ENCODE data around the gene SLC22A15.

DNA sequence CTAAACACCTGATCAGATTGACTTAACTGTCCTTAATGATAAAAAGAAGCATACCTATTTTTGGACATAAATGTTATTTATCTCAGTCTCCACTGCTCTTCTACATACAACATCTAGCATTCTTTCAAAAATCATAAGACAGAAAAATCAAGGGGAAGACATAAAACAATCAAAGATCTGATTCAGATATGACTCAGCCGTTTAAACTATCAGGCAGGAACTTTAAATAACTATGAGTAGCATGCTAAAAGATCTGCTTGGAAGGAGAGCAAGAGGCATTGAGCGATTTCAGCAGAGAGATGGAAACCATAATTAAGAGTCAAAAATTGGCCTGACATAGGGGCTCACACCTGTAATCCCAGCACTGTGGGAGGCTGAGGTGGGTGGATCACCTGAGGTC, 27.2 kb upstream of the SLC22A15 start:
- TF ChIP-seq, protein P1, sequence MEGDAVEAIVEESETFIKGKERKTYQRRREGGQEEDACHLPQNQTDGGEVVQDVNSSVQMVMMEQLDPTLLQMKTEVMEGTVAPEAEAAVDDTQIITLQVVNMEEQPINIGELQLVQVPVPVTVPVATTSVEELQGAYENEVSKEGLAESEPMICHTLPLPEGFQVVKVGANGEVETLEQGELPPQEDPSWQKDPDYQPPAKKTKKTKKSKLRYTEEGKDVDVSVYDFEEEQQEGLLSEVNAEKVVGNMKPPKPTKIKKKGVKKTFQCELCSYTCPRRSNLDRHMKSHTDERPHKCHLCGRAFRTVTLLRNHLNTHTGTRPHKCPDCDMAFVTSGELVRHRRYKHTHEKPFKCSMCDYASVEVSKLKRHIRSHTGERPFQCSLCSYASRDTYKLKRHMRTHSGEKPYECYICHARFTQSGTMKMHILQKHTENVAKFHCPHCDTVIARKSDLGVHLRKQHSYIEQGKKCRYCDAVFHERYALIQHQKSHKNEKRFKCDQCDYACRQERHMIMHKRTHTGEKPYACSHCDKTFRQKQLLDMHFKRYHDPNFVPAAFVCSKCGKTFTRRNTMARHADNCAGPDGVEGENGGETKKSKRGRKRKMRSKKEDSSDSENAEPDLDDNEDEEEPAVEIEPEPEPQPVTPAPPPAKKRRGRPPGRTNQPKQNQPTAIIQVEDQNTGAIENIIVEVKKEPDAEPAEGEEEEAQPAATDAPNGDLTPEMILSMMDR (conservative IDR thresholded peaks at IDR 0.05 in 1 of 2, IDR thresholded peaks at IDR 0.05 in 1 of 2; ENCODE audit: extremely low read depth in 1 of 2, insufficient read depth in 1 of 2, low read depth in 1 of 2, low read length in 2 of 2), result no peak
- no peak for TF ChIP-seq EZH2 (IDR thresholded peaks at IDR 0.05; ENCODE audit: borderline replicate concordance, low read length)
